HG02852 (cell line): ENCODE results near the gene APBB2.

Source experiments
- ATAC-seq: cut with Tn5 transposase; IDR thresholded peaks from one replicate; pipeline ENCODE4 v1.9.1; 2021; ENCODE audit warnings: mild to moderate bottlenecking, moderate library complexity; ENCODE audit not compliant: unreplicated experiment

Gene APBB2

DNA sequence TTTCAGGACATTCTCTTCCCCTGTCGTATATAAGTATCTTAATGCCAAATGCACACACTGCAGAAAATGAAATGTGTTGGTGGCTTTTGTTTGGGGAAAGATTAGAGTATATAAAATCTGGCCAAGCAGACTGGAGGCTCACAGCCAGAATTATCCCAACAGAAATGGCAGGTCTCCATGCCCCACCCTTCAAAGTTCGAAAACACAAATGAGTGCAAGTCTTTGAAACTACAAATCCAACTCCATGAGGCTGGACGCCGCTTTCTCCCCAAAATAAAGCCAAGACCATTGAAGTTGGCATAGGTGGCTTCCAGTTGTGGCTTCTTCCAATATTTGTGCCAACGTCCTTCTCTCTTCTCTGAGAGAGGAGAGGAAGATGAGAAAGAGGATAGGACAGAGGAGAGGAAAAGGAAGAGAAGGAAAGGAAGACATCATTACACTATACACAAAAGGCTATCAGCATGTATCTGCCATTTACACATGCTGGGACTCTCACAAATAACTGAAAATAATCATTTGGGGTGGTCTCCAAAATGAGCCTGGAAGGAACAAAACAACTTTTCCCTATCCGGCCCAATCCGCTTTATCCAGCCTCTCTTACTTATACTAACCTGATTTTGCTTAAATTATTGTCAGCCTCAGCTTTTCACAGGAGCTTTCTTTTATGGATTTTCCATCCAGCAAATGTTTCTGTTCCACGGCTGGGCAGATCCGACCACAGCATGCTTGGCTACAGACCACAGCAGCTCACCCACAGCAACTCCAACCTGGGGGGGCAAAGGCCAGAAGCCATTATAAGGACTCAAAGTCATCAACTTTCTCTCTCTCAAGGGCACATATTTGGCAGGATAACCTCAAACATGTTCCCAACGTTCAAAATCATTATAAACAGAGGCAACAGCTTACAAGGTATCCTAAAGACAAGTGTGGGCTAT lies 71.7 kb downstream of the APBB2 start:
- no peak for ATAC-seq

DNA sequence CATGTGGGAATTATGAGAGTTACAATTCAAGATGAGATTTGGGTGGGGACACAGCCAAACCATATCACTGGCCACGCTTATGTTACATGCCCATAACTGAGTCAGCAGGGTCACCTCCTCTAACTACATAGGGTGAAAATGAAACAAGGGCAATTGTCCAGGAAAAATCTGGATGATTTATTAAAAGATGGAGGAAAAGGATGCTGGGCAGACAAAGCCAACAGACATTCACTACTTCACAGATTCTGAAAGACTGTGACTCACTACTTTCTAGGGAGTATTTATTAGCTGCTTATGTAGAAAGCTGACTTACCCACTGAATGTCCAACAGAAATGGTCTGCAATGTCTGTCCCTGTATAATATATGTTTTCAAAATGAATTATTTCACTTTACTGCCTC lies 72.4 kb downstream of the APBB2 start:
- ATAC-seq = no peak

DNA sequence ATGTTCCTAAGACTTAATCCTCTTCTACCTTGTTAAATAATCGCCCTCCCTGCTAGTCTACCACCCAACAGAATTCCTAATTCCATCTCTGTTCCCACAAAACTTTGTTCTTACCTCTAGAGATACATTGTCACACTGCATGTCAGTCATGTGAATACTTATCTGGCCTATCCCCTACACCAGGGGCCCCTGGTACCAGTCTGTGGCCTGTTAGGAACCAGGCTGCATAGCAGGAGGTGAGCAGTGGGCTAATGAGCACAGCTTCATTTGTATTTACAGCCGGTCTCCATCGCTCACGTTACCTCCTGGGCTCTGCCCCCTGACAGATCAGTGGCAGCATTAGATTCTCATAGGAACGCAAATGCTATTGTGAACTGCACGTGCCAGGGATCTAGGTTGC lies 73.9 kb downstream of the APBB2 start:
- ATAC-seq = no peak

DNA sequence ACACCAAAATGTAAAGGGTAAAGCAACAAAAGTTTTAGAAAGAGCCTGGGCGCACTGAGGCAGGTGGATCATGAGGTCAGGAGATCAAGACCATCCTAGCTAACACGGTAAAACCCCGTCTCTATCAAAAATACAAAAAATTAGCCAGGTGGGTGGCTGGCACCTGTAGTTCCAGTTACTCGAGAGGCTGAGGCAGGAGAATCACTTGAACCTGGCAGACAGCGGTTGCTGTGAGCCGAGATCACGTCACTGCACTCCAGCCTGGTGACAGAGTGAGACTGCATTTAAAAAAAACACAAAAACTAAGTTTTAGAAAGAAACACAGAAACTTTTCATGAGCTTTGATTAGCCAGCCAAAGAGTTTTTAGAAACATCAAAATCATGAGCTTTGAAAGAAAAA lies 76.5 kb downstream of the APBB2 start:
- no peak for ATAC-seq

DNA sequence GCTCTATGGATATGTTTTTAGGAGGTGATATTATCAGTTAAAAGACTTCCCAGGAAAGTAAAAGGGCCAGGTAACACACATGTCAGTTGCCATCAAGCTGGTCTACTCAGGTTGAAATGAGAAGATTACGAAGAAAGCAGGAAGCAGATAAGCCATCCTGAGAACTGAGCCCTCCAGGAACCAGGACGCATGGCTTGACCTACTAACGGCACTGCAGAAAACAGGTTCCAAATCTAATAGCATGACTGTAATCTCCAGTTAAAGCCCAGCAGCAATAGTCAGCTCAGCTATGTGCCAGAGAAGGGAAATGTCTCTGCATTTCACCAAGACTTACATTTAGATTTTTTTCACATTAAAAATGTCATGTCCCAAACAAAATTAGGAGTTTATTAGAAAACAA lies 77.9 kb downstream of the APBB2 start:
- no peak for ATAC-seq

DNA sequence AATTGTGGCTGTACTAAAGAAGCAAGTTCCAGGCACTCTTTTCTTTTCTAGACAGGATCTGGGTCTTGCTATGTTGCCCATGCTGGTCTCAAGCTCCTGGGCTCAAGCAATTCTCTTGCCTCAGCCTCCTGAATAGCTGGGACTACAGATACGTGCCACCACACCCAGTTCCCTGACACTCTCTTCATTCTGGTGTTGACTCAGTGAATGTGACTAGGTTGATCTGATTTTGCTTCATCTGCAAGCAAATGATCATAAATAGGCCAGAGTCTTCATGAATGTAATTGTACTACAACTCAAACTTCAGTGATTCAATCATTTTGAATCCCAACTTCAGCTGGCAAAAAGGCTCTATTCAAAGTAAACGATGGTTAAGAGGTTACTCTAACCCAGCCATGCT lies 78.5 kb downstream of the APBB2 start:
- ATAC-seq = no peak

DNA sequence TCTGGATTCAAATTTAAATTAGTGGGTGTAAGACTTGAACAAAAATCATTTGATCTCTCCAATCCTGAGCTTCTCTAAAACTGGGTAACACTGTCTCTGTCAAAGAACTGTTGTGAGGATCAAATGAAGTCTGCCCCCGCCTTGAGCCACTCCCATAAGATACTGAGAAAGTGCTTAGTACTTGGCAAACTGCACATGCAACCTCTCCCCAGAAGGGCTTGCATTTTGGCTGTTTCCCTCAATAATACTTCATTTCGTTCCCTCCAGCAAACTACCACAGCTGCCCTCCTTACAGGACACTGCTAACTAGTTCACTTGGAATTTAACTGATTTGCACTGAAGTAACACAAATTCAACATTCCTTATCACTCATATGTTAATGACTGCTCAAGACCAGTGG lies 79.8 kb downstream of the APBB2 start:
- ATAC-seq = no peak

DNA sequence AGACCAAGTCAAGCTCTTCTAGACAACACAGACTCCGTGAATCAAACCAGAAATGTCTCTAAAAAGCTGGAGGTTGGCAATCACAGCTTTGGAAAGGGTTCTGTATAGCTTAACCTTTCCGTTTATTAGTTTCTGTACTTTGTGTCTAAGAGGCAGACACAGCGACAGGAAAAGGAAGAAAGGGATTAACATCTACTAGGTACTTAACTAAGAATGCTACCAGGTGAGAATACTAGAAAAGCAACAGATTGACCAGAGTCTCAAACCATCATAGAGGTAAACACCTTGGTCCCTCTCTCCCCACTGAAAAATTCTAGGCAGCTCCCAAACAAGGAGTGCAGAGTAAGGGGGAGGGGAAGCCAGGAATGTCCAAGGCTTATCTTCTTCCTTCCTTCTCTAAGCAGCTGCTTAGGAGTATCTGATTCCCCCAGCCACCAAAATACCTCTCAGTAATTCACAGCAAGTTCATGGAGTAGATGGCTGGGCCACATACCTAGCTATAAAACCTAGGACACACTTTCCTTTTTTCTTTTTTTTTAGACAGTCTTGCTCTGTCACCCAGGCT lies 80.8 kb downstream of the APBB2 start:
- ATAC-seq = no peak

DNA sequence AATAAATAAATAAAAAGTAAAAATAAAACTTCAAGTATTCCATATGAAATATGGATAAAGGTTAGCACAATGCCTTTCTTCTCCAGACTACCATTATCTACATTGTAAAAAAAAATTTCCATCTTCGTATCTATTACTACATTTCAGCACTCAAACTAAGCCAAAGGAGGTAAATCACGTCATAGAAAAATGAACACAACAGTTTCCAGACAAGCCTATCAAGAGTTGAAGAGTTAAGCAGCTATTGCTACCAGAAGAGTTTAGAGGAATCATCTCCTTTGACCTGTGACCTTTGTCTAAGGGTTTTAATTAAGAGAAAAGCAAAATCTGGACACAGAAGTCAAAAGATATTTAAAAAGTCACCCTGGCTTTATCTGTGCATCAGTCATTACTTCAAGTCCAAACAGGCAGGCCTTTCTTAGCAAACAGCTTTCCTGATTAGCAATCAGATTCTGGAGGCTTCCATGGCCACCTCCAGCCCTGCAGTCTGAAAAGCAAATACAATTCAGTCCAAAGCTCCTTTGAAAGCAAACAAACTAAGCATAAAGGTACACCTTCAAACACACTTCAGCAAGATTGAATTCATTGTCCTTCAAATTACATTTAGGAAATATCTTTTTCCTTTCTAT lies 82.2 kb downstream of the APBB2 start:
- no peak for ATAC-seq

DNA sequence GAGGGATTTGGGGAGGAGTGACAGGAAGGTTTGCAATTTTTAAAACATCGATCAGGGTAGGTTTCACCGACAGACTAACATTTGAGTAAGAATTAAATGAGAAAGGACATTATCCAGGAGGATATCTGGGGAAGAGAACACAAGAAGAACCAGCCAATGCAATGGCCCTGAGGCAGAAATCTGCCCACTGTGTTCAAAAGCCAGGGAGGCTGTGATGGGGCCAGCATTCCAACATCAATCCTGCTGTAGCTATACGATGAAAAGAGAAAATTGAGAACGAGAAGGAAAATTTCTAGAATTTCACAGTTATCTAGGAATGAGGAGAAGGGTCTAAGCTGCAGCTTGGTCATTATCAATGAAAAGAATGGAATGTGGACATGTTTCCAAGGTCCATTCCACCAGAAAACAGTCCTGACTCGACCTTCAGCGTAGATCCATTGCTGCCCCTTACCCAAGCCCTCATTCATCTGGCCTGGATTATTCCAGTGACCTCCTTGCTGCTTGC lies 84.4 kb downstream of the APBB2 start:
- no peak for ATAC-seq

DNA sequence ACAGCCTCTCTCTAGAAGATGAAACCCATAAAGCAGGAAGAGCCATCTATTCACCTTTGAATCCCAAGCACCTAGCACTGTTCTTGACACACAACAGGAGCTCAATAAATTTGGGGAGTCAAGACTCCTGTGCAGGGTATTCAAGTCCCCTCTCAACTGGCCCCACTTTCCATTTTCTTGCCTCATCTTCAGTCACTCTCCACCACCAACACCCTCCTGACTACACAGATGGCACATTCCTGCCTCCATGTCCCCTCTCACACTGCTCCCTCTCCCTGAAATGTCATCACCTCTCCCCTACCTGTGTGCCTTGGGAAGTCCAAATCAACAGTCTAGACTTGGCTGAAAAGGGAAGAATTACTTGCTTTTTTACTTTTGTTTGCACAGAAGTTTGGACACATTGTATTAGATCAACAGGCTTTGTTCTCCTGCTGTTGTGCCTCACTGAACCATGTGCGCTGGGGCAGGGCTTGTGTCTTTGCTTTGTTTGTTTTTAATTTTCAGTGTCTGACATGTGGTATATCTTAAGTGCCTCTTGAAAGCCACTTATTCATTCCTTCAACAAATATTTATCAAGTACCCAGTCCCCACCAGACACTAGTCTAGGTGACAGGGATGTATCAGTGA lies 85.1 kb downstream of the APBB2 start:
- no peak for ATAC-seq

DNA sequence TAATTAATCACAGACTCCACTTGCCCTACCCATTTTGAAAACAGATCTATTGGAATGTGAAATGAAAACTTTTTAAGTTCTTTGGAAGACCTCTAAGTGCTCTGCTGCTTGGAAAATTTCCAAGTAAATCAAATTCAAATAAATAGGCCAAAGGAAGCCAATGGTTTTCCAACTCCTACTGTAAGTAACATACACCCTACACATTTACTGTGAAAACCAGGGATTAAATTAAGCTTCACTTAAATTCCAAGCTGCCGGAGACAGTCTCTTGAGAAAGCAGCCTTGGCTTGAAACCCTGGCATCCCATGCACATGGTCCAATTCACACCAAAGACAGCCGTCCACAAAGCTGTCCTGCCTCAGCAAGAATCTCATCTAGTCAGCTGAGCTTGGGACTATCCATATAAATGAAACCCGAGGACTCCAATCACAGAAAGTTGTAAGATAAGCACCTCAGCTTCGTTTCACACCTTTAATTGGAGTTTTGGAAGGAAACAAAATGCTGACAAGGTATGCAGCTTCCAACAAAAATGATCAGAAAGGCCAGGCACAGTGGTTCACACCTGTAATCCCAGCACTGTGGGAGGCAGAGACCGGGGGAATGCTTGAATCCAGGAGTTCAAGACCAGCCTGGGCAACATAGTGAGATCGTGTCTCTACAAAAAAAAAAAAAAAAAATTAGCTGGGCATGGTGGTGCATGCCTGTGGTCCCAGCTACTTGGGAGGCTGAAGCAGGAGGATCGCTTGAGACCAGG lies 88.6 kb downstream of the APBB2 start:
- no peak for ATAC-seq

DNA sequence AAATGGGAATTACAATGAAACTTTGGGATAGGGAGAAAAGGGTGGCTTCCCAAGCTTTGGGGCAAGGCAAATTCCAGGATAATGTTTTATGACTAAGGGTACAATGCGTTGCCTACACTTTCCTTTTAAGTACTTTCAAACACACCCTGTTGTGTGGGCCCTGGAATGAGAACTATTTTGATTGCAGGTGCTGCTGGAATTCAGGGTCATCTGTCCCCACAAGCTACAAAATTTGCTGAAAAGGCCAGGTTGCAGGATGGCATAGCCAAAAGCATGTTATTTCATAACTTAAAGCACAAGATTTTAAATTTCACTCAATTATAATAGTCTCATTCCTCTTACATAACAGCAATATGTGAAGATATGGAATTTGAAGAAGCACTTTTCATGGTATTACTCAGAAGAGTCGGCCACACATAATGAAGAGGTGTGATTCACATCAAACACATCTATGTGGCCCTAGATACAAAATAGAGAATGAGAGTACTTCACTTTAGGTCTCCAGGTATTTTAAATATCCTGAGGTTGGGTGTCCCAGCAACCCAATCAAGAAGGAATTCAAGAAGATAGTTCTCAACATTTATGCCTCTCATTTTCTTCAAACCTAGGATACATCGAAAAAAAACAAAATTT lies 89.3 kb downstream of the APBB2 start:
- no peak for ATAC-seq

DNA sequence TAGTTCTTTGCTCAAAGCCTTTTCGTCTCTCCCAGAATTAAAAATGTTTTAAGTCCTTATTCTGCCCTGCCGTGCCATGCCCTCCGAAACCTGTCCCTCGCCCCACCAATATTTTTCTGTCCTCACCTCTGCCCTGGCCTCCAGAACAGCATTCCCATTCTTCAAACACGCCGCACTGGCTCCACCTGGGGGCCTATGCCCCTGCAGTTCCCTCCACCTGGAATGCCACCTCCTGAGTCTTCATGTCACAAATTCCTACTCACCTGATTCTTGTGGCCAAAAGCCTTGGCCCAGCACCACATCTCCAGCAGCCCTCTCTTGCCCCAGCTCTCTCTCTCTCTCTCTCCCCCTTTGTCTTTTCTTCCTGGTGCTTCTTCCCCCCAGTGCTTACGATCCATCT lies 91.6 kb downstream of the APBB2 start:
- ATAC-seq = no peak

DNA sequence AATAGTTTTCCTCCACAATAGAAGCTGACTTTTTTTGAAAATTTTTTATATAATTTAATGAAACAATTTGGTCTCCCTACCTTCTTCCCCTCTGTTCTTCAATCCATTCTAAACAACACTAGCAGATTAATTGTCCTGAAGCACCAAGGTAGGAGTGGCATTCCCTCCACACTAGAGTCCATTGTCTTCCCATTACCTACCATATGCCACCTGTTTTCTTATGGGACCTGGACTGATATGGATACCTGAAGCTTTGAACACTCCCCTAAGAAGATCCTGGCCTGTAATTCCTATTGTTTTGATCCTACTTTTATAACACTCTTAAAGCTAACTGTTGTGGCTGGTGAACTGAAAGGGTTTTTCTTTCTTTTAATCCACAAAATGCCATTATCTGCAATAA lies 92.0 kb downstream of the APBB2 start:
- ATAC-seq = no peak

DNA sequence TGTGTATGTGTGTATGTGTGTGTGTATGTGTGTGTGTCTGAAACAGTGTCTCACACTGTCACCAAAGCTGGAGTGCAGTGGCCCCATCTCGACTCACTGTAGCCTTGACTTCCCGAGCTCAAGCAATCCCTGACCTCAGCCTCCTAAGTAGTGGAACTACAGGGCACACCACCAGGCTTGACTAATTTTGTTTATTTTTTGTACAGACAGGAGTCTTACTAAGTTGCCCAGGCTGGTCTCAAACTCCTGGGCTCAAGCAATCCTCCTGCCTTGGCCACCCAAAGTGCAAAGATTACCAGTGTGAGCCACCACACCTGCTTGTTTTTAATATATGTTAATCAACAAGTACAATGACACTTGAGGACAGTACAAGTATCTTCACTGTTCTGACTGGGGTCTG lies 92.4 kb downstream of the APBB2 start:
- no peak for ATAC-seq

DNA sequence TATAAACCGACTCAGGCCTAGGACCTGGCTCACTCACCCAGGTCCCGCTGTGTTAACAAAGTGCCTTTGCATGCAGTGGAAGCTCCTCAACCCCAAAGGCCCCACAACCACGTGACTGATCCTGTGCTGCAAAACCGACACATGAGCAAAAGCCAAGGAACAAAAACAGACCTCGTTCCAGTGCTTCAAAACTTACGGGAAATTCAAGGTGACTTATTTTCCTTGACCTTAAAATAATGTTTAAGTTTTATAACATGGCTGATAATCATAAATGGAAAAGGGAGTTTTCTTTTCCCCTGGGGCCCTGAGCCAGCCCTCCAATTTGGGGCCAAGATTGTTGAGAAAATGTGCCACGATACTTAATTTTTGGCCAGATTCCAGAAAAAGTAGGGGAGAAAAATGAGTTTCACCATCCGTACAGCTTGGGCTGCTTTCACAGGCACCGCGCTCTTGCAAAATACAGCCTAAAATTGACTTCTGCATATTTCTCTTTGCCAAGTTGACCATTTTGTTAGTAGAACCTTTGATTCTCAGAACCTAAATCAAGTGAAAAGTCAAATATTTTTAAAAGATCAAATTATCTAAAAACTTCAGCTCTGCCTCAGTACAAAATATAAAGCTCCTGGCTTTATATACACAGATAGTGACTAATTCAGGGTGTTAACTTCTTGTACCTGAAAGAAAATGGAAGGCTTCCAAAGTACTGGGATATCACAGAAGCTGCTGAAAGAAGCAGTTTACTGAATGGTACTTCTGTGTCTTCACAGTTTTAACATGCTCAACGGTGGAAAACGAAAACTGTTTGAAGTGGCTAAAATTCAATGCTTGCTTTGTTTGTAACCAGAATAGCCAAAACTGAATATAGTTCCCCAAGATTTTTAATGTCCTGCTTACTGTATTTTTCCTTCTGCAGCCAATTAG lies 93.8 kb downstream of the APBB2 start:
- no peak for ATAC-seq

DNA sequence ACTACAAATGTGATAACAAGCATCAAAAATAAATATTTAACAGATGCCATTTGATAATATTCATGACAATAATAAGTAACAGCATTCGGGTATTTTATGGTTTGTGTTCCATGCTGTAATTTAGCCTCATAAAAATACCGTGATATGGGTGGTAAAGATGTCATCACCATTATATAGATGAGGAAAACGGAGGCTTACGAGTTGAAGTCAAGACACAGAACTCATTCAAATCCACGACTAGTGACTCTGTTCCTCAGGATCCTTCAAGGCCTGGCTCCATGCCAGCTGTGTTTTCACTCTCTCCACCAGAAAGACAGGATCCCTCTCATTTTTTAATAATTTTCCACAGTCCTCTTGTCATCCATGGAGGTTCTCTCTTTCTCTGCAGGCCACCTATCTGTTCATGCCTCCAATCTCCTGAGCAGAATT lies 94.5 kb downstream of the APBB2 start:
- no peak for ATAC-seq

DNA sequence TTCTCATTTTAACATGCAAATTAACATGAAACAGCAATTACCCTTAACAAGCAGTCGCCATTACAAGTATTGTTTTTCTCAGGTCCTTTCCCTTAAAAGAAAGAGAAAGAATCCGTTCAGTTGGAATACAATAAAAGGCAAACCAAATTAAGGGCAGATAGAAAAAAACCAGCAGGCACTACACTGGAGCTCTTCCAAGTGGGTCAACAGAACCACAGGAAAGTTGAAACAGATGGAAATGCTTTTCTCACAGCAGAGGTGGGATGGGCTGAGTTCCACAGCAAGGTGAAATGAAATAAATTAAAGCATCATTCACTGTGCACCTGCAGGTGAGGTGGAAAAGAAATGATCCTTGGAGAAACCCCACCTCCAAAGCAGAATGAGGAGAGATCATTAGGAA lies 102.6 kb downstream of the APBB2 start:
- ATAC-seq = no peak
